ENCODE data around the gene FUOM. TPM values are rescaled to one million over a fixed set of nuclear protein-coding genes. Genes with fewer than 3 reads are reported as not detected.

The FUOM gene
- total and polyA plus RNA-seq, 10 of the 15 experiments (the other 5 are each of a cell fraction or from before 2014, with no cell fraction given), result 1.8 to 41.7 (median 25.6) TPM

- H3K27me3 ChIP-seq (replicated peaks in 1 of 2; ENCODE audit: control insufficient read depth in 2 of 2, insufficient read depth in 2 of 2, low read length in 1 of 2), result no peaks in the 10 kb centered on the region
- H3K36me3 ChIP-seq (ENCODE audit: control insufficient read depth in 2 of 2, insufficient read depth in 2 of 2, low read length in 1 of 2), result peaks cover 15 to 16% of the 10 kb centered on the region in 2 experiments; a peak in 3 of 4 replicates
- ATAC-seq, result no peak
- FAIRE-seq, result no peak
- H2AFZ ChIP-seq (ENCODE audit: control insufficient read depth, low read depth, low read length), result no peak overlapping the region
- no peak overlapping the region for H3K27ac ChIP-seq (ENCODE audit: control insufficient read depth, insufficient read depth)
- ChIA-PET CTCF (no interaction called here), RAD21 (ENCODE audit: unreplicated experiment) (no interaction called here), POLR2A (no interaction called here), SMC1A (ENCODE audit: uncharacterized antibody, unreplicated experiment) (interaction anchor here (1.2 kb wide), 1 partner anchor 13 kb away, joined by 3 read pairs; no protein-coding TSS in a partner anchor)
- no peaks in the 10 kb centered on the region for H3K9me3 ChIP-seq (replicated peaks; ENCODE audit: control insufficient read depth, insufficient read depth, low read length)
- intact Hi-C loops (cut with micrococcal nuclease; ENCODE audit: unreplicated experiment), result no loop called here
- H3K4me1 ChIP-seq (ENCODE audit: control insufficient read depth, insufficient read depth, low read length), result peaks cover 25% of the 10 kb centered on the region
- peaks cover 31% of the 10 kb centered on the region for H3K79me2 ChIP-seq (ENCODE audit: control insufficient read depth, insufficient read depth, low read length)
- H3K4me2 ChIP-seq (ENCODE audit: control insufficient read depth, insufficient read depth), result no peak overlapping the region
- in situ Hi-C loops (cut with MboI), result no loop called here
- 92% methylated on average over 19 of the region's 19 CpGs for WGBS (ENCODE audit: insufficient coverage, insufficient replicate concordance, low lambda C conversion rate, missing lambda C conversion rate)
- H3K9ac ChIP-seq (ENCODE audit: control insufficient read depth, insufficient read depth, low read length), result no peak overlapping the region
- no peak overlapping the region for H3K4me3 ChIP-seq
- peaks cover 3% of the 10 kb centered on the region; the same call in 1 of the 2 replicates for H4K20me1 ChIP-seq (ENCODE audit: control insufficient read depth, insufficient read depth)
- TF ChIP-seq ETV6 (conservative IDR thresholded peaks at IDR 0.05 in 1 of 2, IDR thresholded peaks at IDR 0.05 in 1 of 2; ENCODE audit: borderline replicate concordance in 1 of 2, low read depth in 1 of 2), result no peak
- BruUV-seq (replicated peaks), result no TSS peak
- DNase-seq (ENCODE audit: low read depth, low spot score), result no peak
Measured at GRCh38 chr10:133399123-133399601, 41.3 kb upstream of the FUOM start.

- Histone ChIP-seq H3K27me3 (replicated peaks in 1 of 2; ENCODE audit: control insufficient read depth in 2 of 2, insufficient read depth in 2 of 2, low read length in 1 of 2) (no peaks in the 10 kb centered on the region), H3K4me1 (ENCODE audit: control insufficient read depth, insufficient read depth, low read length) (peaks cover 32% of the 10 kb centered on the region), H3K4me3 (no peak overlapping the region), H4K20me1 (ENCODE audit: control insufficient read depth, insufficient read depth) (peaks cover 3% of the 10 kb centered on the region; the same call in 1 of the 2 replicates), H3K79me2 (ENCODE audit: control insufficient read depth, insufficient read depth, low read length) (peaks cover 33% of the 10 kb centered on the region), H3K9ac (ENCODE audit: control insufficient read depth, insufficient read depth, low read length) (no peak overlapping the region), H3K4me2 (ENCODE audit: control insufficient read depth, insufficient read depth) (no peak overlapping the region), H3K36me3 (ENCODE audit: control insufficient read depth in 2 of 2, insufficient read depth in 2 of 2, low read length in 1 of 2) (peaks cover 12 to 16% of the 10 kb centered on the region in 2 experiments; a peak in 3 of 4 replicates), H3K9me3 (replicated peaks; ENCODE audit: control insufficient read depth, insufficient read depth, low read length) (no peaks in the 10 kb centered on the region), H3K27ac (ENCODE audit: control insufficient read depth, insufficient read depth) (no peak overlapping the region), H2AFZ (ENCODE audit: control insufficient read depth, low read depth, low read length) (no peak overlapping the region)
- in situ Hi-C loops (cut with MboI), result no loop called here
- CTCF ChIA-PET, result interaction anchor here (0.8 to 1.0 kb wide), 2 partner anchors 40 to 68 kb away, joined by 3 read pairs; no protein-coding TSS in a partner anchor
- RAD21 ChIA-PET (ENCODE audit: unreplicated experiment), result no interaction called here
- SMC1A ChIA-PET (ENCODE audit: uncharacterized antibody, unreplicated experiment), result interaction anchor here (1.2 kb wide), 1 partner anchor 14 kb away, joined by 3 read pairs; no protein-coding TSS in a partner anchor
- ATAC-seq (no peak), FAIRE-seq (no peak), DNase-seq (ENCODE audit: low read depth, low spot score) (no peak)
- intact Hi-C loops (cut with micrococcal nuclease; ENCODE audit: unreplicated experiment), result no loop called here
- BruUV-seq (replicated peaks), result no TSS peak
- POLR2A ChIA-PET, result no interaction called here
- 94% methylated on average over 7 of the region's 7 CpGs for WGBS (ENCODE audit: insufficient coverage, insufficient replicate concordance, low lambda C conversion rate, missing lambda C conversion rate)
- no peak for TF ChIP-seq MTA3 (IDR thresholded peaks at IDR 0.05; ENCODE audit: borderline replicate concordance, low read length)
- no peak for TF ChIP-seq ELK1 (IDR thresholded peaks at IDR 0.05; ENCODE audit: low read depth, low read length)
- TF ChIP-seq POU2F2 (IDR thresholded peaks at IDR 0.05; ENCODE audit: borderline replicate concordance, low read depth, low read length), result no peak
- TF ChIP-seq ZBTB40 (IDR thresholded peaks at IDR 0.05; ENCODE audit: borderline replicate concordance), result no peak
- TF ChIP-seq SP1 (IDR thresholded peaks at IDR 0.05; ENCODE audit: low read depth, low read length), result no peak
- no peak for TF ChIP-seq BMI1 (IDR thresholded peaks at IDR 0.05; ENCODE audit: borderline replicate concordance)
- no peak for TF ChIP-seq KDM1A (IDR thresholded peaks at IDR 0.05; ENCODE audit: borderline replicate concordance)
- no peak for TF ChIP-seq ZBED1 (IDR thresholded peaks at IDR 0.05; ENCODE audit: borderline replicate concordance)
- no peak for TF ChIP-seq ETV6 (conservative IDR thresholded peaks at IDR 0.05 in 1 of 2, IDR thresholded peaks at IDR 0.05 in 1 of 2; ENCODE audit: borderline replicate concordance in 1 of 2, low read depth in 1 of 2)
- no peak for TF ChIP-seq BRCA1 (IDR thresholded peaks at IDR 0.05; ENCODE audit: low read depth, low read length)
- no peak for TF ChIP-seq IKZF2 (IDR thresholded peaks at IDR 0.05)
Measured at GRCh38 chr10:133397938-133398337, 40.1 kb upstream of the FUOM start.
